ENCODE data around the gene UBE2QL1. TPM values are rescaled to one million over a fixed set of nuclear protein-coding genes. Genes with fewer than 3 reads are reported as not detected.

UBE2QL1 gene
- total RNA-seq, 1 experiment from 2014 or later, result not detected

DNA sequence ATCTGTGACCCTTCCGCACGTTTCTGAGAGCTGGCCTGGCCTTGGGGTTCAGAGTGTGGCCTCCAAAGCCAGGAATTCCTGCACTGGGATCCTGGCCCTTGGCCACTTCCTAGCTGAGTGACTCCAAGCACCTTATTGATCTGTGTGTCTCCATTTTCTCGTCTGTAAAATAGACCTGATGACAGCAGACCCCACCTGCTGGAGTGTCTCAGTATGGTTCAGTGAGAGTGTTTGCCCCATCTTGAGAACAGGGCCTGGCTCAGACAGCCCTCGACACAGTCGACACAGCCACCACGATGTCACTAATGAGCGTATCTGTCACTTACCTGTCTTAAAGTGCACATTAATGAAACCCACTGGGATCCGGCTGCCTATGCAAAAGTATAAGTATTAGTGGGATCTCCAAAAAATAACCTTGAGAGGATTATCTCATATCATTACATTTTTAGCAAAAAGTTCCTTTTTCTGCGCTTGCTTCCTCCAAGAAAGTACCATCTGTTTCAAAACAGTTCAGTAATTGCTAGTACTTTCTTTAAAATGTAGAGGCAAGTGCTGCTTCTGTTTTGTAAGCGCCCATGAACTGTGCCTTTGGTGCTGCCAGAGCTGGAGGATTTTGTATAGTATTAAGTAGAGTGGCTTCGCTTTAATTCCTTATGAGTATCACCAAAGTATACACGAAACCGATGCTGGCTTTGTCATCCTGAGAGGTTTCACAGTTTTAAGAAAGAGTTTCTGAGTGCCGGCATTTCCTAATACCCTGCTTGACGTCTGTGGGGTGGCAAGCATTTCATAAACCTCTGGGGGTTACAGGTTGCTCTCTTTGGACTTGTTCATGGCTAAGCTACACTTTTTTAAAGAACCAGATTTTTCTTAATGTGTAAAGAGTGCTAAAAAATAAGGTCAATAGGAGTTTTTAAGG is 31.7 kb downstream of the UBE2QL1 start:
- H3K4me3 Mint-ChIP-seq (ENCODE audit: low read depth, unreplicated experiment), result no peak overlapping the region
- no peaks in the 10 kb centered on the region for H3K9me3 Mint-ChIP-seq (ENCODE audit: low read depth, unreplicated experiment)
- TF ChIP-seq, protein P1, sequence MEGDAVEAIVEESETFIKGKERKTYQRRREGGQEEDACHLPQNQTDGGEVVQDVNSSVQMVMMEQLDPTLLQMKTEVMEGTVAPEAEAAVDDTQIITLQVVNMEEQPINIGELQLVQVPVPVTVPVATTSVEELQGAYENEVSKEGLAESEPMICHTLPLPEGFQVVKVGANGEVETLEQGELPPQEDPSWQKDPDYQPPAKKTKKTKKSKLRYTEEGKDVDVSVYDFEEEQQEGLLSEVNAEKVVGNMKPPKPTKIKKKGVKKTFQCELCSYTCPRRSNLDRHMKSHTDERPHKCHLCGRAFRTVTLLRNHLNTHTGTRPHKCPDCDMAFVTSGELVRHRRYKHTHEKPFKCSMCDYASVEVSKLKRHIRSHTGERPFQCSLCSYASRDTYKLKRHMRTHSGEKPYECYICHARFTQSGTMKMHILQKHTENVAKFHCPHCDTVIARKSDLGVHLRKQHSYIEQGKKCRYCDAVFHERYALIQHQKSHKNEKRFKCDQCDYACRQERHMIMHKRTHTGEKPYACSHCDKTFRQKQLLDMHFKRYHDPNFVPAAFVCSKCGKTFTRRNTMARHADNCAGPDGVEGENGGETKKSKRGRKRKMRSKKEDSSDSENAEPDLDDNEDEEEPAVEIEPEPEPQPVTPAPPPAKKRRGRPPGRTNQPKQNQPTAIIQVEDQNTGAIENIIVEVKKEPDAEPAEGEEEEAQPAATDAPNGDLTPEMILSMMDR (IDR thresholded peaks at IDR 0.05; ENCODE audit: unreplicated experiment), result no peak
- peaks cover 5% of the 10 kb centered on the region for H3K36me3 Mint-ChIP-seq (ENCODE audit: insufficient read depth, unreplicated experiment)
- no peaks in the 10 kb centered on the region for H3K4me1 Mint-ChIP-seq (ENCODE audit: low read depth, unreplicated experiment)
- no peak for DNase-seq
- no TSS peak for BruUV-seq (replicated peaks)
- intact Hi-C loops (cut with micrococcal nuclease; ENCODE audit: unreplicated experiment), result no loop called here
- H3K27ac Mint-ChIP-seq (ENCODE audit: unreplicated experiment), result no peak overlapping the region
- CTCF ChIA-PET, result interaction anchor here (0.6 kb wide), 1 partner anchor 144 kb away, joined by 3 read pairs; no protein-coding TSS in a partner anchor
- H3K27me3 Mint-ChIP-seq (ENCODE audit: unreplicated experiment), result peaks cover 48% of the 10 kb centered on the region

DNA sequence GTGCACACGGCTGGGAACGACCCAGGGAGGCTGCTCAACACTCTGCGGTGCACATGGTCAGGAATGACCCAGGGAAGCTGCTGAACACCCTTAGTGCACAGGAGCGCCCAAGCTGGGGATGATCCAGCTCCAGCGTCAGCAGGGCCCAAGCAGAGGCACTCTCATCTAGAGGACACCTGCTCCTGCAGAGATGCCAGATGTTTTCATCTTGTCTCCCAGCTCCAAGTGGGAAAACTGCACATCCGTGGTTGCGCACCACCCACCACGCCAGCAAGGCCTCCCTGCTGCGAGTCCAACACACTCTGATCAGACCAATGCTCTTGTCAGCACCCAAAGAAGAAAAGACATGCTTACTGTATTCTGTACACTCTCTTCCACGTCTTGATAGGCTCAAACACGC is 34.1 kb downstream of the UBE2QL1 start:
- Mint-ChIP-seq H3K27ac (ENCODE audit: unreplicated experiment) (no peak overlapping the region), H3K4me3 (ENCODE audit: low read depth, unreplicated experiment) (no peak overlapping the region), H3K27me3 (ENCODE audit: unreplicated experiment) (peaks cover 64% of the 10 kb centered on the region), H3K36me3 (ENCODE audit: insufficient read depth, unreplicated experiment) (peaks cover 5% of the 10 kb centered on the region), H3K4me1 (ENCODE audit: low read depth, unreplicated experiment) (peaks cover 4% of the 10 kb centered on the region), H3K9me3 (ENCODE audit: low read depth, unreplicated experiment) (no peaks in the 10 kb centered on the region)
- intact Hi-C loops (cut with micrococcal nuclease; ENCODE audit: unreplicated experiment), result no loop called here
- no TSS peak for BruUV-seq (replicated peaks)
- no peak for DNase-seq
- CTCF ChIA-PET, result no interaction called here
- TF ChIP-seq, protein P1 (IDR thresholded peaks at IDR 0.05; ENCODE audit: unreplicated experiment), result no peak

DNA sequence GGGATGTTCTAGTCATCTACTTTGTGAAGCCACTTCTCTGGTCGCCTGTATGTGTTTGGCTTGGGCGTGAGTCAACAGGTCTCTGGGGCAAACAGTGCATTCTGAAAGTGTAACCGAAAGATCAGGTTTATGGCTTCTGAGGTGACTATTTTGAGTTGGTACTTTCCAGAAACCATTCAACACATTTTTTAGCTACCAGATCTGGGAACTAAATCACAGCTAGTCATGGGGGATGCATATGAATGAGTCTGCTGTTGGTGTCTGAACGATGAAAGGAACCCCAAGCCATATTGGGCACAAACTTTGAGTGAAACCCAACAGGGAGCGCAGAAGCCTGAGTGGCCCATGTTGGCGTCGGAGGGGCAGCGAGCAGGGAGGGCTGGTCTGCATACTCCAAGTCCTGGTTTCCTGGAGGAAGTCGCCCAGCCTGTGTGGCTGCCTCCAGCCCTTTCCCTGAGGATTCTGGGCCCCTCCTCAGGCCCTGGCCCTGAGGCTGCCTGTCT is 35.3 kb downstream of the UBE2QL1 start:
- intact Hi-C loops (cut with micrococcal nuclease; ENCODE audit: unreplicated experiment), result no loop called here
- Mint-ChIP-seq H3K4me3 (ENCODE audit: low read depth, unreplicated experiment) (no peak overlapping the region), H3K27me3 (ENCODE audit: unreplicated experiment) (peaks cover 62% of the 10 kb centered on the region), H3K4me1 (ENCODE audit: low read depth, unreplicated experiment) (peaks cover 7% of the 10 kb centered on the region), H3K36me3 (ENCODE audit: insufficient read depth, unreplicated experiment) (peaks cover 4% of the 10 kb centered on the region), H3K9me3 (ENCODE audit: low read depth, unreplicated experiment) (no peaks in the 10 kb centered on the region), H3K27ac (ENCODE audit: unreplicated experiment) (no peak overlapping the region)
- no peak for DNase-seq
- CTCF ChIA-PET, result no interaction called here
- TF ChIP-seq, protein P1 (IDR thresholded peaks at IDR 0.05; ENCODE audit: unreplicated experiment), result no peak
- BruUV-seq (replicated peaks), result no TSS peak

DNA sequence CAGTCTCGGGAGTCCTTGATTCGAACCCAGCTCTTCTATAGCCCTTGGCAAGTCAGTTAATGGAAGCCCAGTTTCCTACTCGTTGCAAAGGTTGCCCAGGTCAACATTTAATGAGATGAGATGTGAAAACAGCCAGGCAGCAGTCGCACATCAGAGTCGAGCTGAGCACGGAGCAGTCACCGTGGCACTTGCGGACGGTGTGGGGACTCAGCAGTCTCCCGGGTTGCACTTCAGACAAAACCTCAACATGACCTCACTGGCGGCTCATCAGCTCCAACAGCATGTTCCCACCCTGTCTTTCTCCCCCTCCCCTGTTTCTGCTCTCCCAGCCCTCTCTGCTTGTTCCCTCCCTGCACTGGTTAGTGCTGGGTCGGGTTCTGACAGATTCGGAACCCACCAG is 35.8 kb downstream of the UBE2QL1 start:
- CTCF ChIA-PET, result no interaction called here
- no peak for DNase-seq
- Mint-ChIP-seq H3K27me3 (ENCODE audit: unreplicated experiment) (peaks cover 57% of the 10 kb centered on the region), H3K4me3 (ENCODE audit: low read depth, unreplicated experiment) (no peak overlapping the region), H3K27ac (ENCODE audit: unreplicated experiment) (no peak overlapping the region), H3K4me1 (ENCODE audit: low read depth, unreplicated experiment) (peaks cover 7% of the 10 kb centered on the region), H3K36me3 (ENCODE audit: insufficient read depth, unreplicated experiment) (no peaks in the 10 kb centered on the region), H3K9me3 (ENCODE audit: low read depth, unreplicated experiment) (no peaks in the 10 kb centered on the region)
- TF ChIP-seq, protein P1 (IDR thresholded peaks at IDR 0.05; ENCODE audit: unreplicated experiment), result no peak
- no TSS peak for BruUV-seq (replicated peaks)
- intact Hi-C loops (cut with micrococcal nuclease; ENCODE audit: unreplicated experiment), result no loop called here
